ENCODE data around the gene KPNA6. TPM values are rescaled to one million over a fixed set of nuclear protein-coding genes. Genes with fewer than 3 reads are reported as not detected.
"Not testable (repeated sequence)": the region's sequence is repeated elsewhere in the genome, so short reads cannot be mapped to it uniquely, and the experiment has no call there.

The KPNA6 gene
- total RNA-seq, 2 donors from 2014 or later: 37.9 to 56.9 TPM

- Histone ChIP-seq H3K27ac (no peak overlapping the region), H3K27me3 (replicated peaks; ENCODE audit: insufficient read depth) (no peaks in the 10 kb centered on the region), H3K4me3 (no peak overlapping the region), H3K36me3 (no peaks in the 10 kb centered on the region), H3K4me1 (replicated peaks) (peaks cover 5% of the 10 kb centered on the region), H3K9me3 (no peaks in the 10 kb centered on the region)
- DNase-seq (ENCODE audit: low spot score): no peak
- intact Hi-C loops (cut with DNase I): no loop called here
- WGBS: 67% methylated on average over 5 of the region's 5 CpGs
- TF ChIP-seq, protein P1, sequence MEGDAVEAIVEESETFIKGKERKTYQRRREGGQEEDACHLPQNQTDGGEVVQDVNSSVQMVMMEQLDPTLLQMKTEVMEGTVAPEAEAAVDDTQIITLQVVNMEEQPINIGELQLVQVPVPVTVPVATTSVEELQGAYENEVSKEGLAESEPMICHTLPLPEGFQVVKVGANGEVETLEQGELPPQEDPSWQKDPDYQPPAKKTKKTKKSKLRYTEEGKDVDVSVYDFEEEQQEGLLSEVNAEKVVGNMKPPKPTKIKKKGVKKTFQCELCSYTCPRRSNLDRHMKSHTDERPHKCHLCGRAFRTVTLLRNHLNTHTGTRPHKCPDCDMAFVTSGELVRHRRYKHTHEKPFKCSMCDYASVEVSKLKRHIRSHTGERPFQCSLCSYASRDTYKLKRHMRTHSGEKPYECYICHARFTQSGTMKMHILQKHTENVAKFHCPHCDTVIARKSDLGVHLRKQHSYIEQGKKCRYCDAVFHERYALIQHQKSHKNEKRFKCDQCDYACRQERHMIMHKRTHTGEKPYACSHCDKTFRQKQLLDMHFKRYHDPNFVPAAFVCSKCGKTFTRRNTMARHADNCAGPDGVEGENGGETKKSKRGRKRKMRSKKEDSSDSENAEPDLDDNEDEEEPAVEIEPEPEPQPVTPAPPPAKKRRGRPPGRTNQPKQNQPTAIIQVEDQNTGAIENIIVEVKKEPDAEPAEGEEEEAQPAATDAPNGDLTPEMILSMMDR (IDR thresholded peaks at IDR 0.05): no peak
- TF ChIP-seq POLR2A (IDR thresholded peaks at IDR 0.05): no peak
- no peak for TF ChIP-seq POLR2AphosphoS5 (IDR thresholded peaks at IDR 0.05)
Measured at GRCh38 chr1:32138965-32139364, 31.1 kb downstream of the KPNA6 start.

DNA sequence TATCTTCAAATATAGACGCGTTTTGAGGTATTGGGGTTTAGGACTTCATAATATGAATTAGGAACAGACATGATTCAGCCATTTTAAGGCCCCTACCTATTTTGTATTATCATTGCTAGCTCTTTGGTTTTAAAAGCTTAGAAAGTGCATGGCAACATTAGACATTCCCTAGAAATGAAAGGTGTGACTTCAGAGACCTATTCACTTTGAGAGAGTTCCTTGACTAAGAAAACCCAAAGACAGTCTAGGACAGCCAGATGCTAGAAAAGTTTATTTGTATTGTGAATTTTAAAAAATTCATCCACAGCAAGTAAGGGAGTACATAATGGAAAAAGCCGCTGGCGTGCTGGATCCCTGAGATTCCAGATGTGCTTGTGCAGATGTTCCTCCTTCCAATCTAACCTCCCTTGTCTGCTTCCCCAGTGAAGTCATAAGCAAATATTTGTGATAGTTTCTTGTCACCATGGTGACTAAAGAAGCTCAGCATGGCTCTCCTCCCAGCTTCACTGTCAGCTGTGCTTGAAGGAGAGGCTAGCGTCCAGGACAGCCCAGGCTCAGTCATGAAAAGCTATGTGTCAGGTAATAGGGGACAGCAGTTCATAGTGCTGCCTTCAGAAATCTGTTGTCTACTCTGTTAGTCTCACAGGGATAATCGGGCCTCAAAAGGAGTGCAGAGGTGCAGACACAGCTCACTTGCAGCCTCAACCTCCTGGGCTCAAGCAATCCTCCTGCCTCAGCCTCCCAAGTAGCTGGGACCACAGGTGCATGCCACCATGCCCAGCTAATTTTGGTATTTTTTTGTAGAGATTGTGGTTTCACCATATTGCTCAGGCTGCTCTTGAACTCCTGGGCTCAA is 34.8 kb downstream of the KPNA6 start:
- TF ChIP-seq POLR2AphosphoS5 (IDR thresholded peaks at IDR 0.05) (peak; percentile 66), POLR2A (IDR thresholded peaks at IDR 0.05) (no peak)
- TF ChIP-seq, protein P1 (IDR thresholded peaks at IDR 0.05): no peak
- intact Hi-C loops (cut with DNase I): no loop called here
- H3K9me3 ChIP-seq: no peaks in the 10 kb centered on the region
- peak; percentile 34 for DNase-seq (ENCODE audit: low spot score)
- H3K27me3 ChIP-seq (replicated peaks; ENCODE audit: insufficient read depth): no peaks in the 10 kb centered on the region
- H3K4me1 ChIP-seq (replicated peaks): peaks cover 5% of the 10 kb centered on the region
- WGBS: 34% methylated on average over 6 of the region's 6 CpGs
- no peaks in the 10 kb centered on the region for H3K36me3 ChIP-seq
- H3K27ac ChIP-seq: peak overlapping the region in 1 of 2 donors; percentile 19
- no peak overlapping the region for H3K4me3 ChIP-seq

DNA sequence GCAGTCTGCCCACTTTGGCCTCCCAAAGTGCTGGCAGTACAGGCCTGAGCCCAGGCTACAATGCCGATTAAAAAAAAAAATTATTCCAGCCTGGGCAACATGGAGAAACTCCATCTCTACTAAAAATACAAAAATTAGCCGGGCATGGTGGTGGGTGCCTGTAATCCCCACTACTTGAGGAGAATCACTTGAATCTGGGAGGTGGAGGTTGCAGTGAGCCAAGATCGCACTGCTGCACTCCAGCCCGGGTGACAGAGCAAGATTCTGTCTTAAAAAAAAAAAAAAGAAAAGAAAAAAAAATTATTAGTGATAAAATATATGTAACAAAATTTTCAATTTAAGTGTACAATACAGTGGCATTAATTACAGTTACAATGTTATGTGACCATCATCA is 35.4 kb downstream of the KPNA6 start:
- H3K27me3 ChIP-seq (replicated peaks; ENCODE audit: insufficient read depth); H3K9me3 ChIP-seq; intact Hi-C loops (cut with DNase I); H3K4me1 ChIP-seq (replicated peaks); H3K27ac ChIP-seq; H3K4me3 ChIP-seq; DNase-seq (ENCODE audit: low spot score); H3K36me3 ChIP-seq: not testable (repeated sequence)
- WGBS: 85% methylated on average over 4 of the region's 4 CpGs

DNA sequence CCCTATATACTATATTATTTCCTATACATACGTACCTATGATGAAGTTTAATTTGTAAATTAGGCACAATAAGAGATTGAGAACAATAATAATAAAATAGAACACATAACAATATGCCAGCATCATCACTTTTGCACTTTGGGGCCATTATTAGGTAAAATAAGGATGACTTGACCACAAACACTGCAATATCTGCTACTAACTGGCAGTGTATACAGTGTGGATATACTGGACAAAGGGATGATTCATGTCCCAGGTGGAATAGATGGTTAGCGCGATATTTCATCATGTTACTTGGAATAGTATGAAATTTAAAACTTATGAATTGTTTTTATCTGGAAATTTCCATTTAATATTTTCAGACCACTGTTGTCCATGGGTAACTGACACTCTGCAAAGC is 36.2 kb downstream of the KPNA6 start:
- intact Hi-C loops (cut with DNase I): no loop called here
- no peak overlapping the region for H3K27ac ChIP-seq
- DNase-seq (ENCODE audit: low spot score): no peak

DNA sequence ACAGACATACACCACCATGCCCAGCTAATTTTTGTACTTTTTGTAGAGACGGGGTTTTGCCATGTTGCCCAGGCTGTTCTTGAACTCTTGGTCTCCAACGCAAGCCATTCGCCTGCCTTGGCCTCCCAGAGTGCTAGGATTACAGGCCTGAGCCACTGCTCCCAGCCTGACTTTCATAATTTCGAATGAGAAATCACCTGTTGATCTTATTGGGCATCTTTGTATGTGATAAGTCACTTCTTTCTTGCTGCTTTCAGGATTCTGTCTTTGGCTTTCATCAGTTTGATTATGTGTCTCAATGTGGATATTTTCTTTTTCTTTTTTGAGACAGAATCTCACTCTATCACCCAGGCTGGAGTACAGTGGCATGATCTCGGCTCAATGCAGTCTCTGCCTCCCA is 39.9 kb downstream of the KPNA6 start:
- H3K27me3 ChIP-seq (replicated peaks; ENCODE audit: insufficient read depth); intact Hi-C loops (cut with DNase I); H3K9me3 ChIP-seq; H3K36me3 ChIP-seq; H3K4me3 ChIP-seq; DNase-seq (ENCODE audit: low spot score); H3K4me1 ChIP-seq (replicated peaks); H3K27ac ChIP-seq: not testable (repeated sequence)
- WGBS: 96% methylated on average over 5 of the region's 5 CpGs

More for the DNA sequence above, 36.2 kb downstream of the KPNA6 start:
- no peaks in the 10 kb centered on the region for H3K36me3 ChIP-seq
- no peak for TF ChIP-seq POLR2A (IDR thresholded peaks at IDR 0.05)
- TF ChIP-seq, protein P1 (IDR thresholded peaks at IDR 0.05): no peak
- TF ChIP-seq POLR2AphosphoS5 (IDR thresholded peaks at IDR 0.05): no peak
- H3K4me1 ChIP-seq (replicated peaks): peaks cover 5% of the 10 kb centered on the region
- no peak overlapping the region for H3K4me3 ChIP-seq
- 91% methylated on average over 3 of the region's 3 CpGs for WGBS
- no peaks in the 10 kb centered on the region for H3K27me3 ChIP-seq (replicated peaks; ENCODE audit: insufficient read depth)
- H3K9me3 ChIP-seq: no peaks in the 10 kb centered on the region

- Histone ChIP-seq H3K36me3 (no peaks in the 10 kb centered on the region), H3K27me3 (replicated peaks; ENCODE audit: insufficient read depth) (no peaks in the 10 kb centered on the region), H3K9me3 (no peaks in the 10 kb centered on the region), H3K4me1 (replicated peaks) (no peaks in the 10 kb centered on the region), H3K4me3 (no peak overlapping the region), H3K27ac (no peak overlapping the region)
- TF ChIP-seq, protein P1 (IDR thresholded peaks at IDR 0.05): no peak
- no peak for TF ChIP-seq POLR2A (IDR thresholded peaks at IDR 0.05)
- TF ChIP-seq POLR2AphosphoS5 (IDR thresholded peaks at IDR 0.05): no peak
- no peak for DNase-seq (ENCODE audit: low spot score)
- intact Hi-C loops (cut with DNase I): no loop called here
- WGBS: 86% methylated on average over 9 of the region's 9 CpGs
Measured at GRCh38 chr1:32150847-32151246, 43.0 kb downstream of the KPNA6 start.

All from prostate gland (tissue), 2 donors.